Epithelial cell of esophagus (primary cell): ENCODE measurements around the gene PODNL1.
A peak's percentile ranks its signal among the peaks of the same experiment; 100 is the strongest.

Experiments used
- DNase-seq: peaks from one replicate; pipeline ENCODE4 v3.0.0; 2010; ENCODE audit warnings: low read depth
- H3K4me3 ChIP-seq: 2 replicates; pipeline ENCODE4 v1.5.1; 2011; ENCODE audit warnings: mild to moderate bottlenecking, low read length, control low read depth
- CTCF ChIP-seq: IDR thresholded peaks from 2 replicates; pipeline ENCODE4 v1.5.1; 2011; ENCODE audit warnings: low read depth, mild to moderate bottlenecking, low read length, control low read depth, inconsistent platforms; ENCODE audit not compliant: insufficient read depth; ENCODE audit errors: missing control alignments

Gene PODNL1

GRCh38 chr19:13902993-13903555 is 35.1 kb downstream of the PODNL1 start:
- no peak overlapping the region for H3K4me3 ChIP-seq
- TF ChIP-seq CTCF, result peak; percentile 31
- no peak for DNase-seq

GRCh38 chr19:13899912-13900584 is 38.2 kb downstream of the PODNL1 start:
- DNase-seq, result no peak
- no peak overlapping the region for H3K4me3 ChIP-seq
- no peak for TF ChIP-seq CTCF

GRCh38 chr19:13899393-13899792 is 38.8 kb downstream of the PODNL1 start:
- no peak for TF ChIP-seq CTCF
- no peak overlapping the region for H3K4me3 ChIP-seq
- no peak for DNase-seq

GRCh38 chr19:13896227-13896626 is 42.0 kb downstream of the PODNL1 start:
- no peak for DNase-seq
- TF ChIP-seq CTCF, result no peak
- H3K4me3 ChIP-seq, result no peak overlapping the region

- DNase-seq, result no peak
- no peak for TF ChIP-seq CTCF
- H3K4me3 ChIP-seq, result no peak overlapping the region
Observed at GRCh38 chr19:13894552-13894951, 43.7 kb downstream of the PODNL1 start.

- H3K4me3 ChIP-seq, result no peak overlapping the region
- no peak for TF ChIP-seq CTCF
- no peak for DNase-seq
Observed at GRCh38 chr19:13892870-13893269, 45.3 kb downstream of the PODNL1 start.

GRCh38 chr19:13890136-13890535 is 48.1 kb downstream of the PODNL1 start:
- TF ChIP-seq CTCF, result no peak
- DNase-seq, result no peak
- H3K4me3 ChIP-seq, result no peak overlapping the region
